Loucy (cell line): Measurements from ENCODE around the gene ZNF536.

Source experiments
- H2AFZ ChIP-seq: fragments of 200-600 bp; sonication (generic); 2 replicates; pipeline ENCODE4 v1.6.0; 2016; ENCODE audit warnings: antibody characterized with exemption, mild to moderate bottlenecking, low read length, moderate library complexity
- H3F3A ChIP-seq: fragments of 200-600 bp; 2 replicates; pipeline ENCODE4 v1.6.0; 2016; ENCODE audit warnings: antibody characterized with exemption, low read depth, mild to moderate bottlenecking
- H3K27me3 ChIP-seq: fragments of 200-600 bp; sonication (generic); 2 replicates; pipeline ENCODE4 v1.6.1; 2014; ENCODE audit warnings: low read length, mild to moderate bottlenecking; ENCODE audit not compliant: insufficient read depth, poor library complexity, severe bottlenecking
- H3K36me3 ChIP-seq: fragments of 200-600 bp; sonication (generic); 2 replicates; pipeline ENCODE4 v1.6.1; 2016; ENCODE audit warnings: low read length; ENCODE audit not compliant: insufficient read depth
- H3K4me1 ChIP-seq: fragments of 200-600 bp; sonication (generic); 2 replicates; pipeline ENCODE4 v1.5.1; 2014; ENCODE audit warnings: low read length, mild to moderate bottlenecking; ENCODE audit not compliant: insufficient read depth, poor library complexity, severe bottlenecking
- H3K4me2 ChIP-seq: fragments of 200-600 bp; sonication (generic); 2 replicates; pipeline ENCODE4 v1.6.0; 2014; ENCODE audit warnings: antibody characterized with exemption, low read length, low read depth, mild to moderate bottlenecking; ENCODE audit not compliant: poor library complexity, severe bottlenecking
- H3K4me3 ChIP-seq: fragments of 200-600 bp; sonication (generic); 2 replicates; pipeline ENCODE4 v1.5.1; 2014; ENCODE audit warnings: low read length, mild to moderate bottlenecking, mixed read lengths; ENCODE audit not compliant: poor library complexity, severe bottlenecking
- H3K79me2 ChIP-seq: fragments of 200-600 bp; sonication (generic); 2 replicates; pipeline ENCODE4 v1.6.1; 2014; ENCODE audit warnings: low read length; ENCODE audit not compliant: insufficient read depth
- H3K9ac ChIP-seq: fragments of 200-600 bp; sonication (generic); 2 replicates; pipeline ENCODE4 v1.6.0; 2014; ENCODE audit warnings: mild to moderate bottlenecking, low read depth, low read length, moderate library complexity; ENCODE audit not compliant: poor library complexity, severe bottlenecking
- H3K9me2 ChIP-seq: fragments of 200-600 bp; sonication (generic); replicated peaks from 2 replicates; pipeline ENCODE4 v1.6.1; 2016; ENCODE audit warnings: low read depth, low read length, mixed read lengths
- H3K9me3 ChIP-seq: fragments of 200-600 bp; sonication (generic); 2 replicates; pipeline ENCODE4 v1.6.1; 2014; ENCODE audit warnings: mild to moderate bottlenecking, antibody characterized with exemption, low read length, low read depth; ENCODE audit not compliant: insufficient read depth
- H4K20me1 ChIP-seq: fragments of 200-600 bp; sonication (generic); 2 replicates; pipeline ENCODE4 v1.6.0; 2014; ENCODE audit warnings: antibody characterized with exemption, low read length, mild to moderate bottlenecking; ENCODE audit not compliant: insufficient read depth, poor library complexity, severe bottlenecking
- CTCF ChIP-seq: fragments of 200-600 bp; sonication (generic); conservative IDR thresholded peaks from 2 replicates; pipeline ENCODE4 v1.5.1; 2014; ENCODE audit warnings: mild to moderate bottlenecking, antibody characterized with exemption, low read length
- EZH2phosphoT487 ChIP-seq: fragments of 200-600 bp; IDR thresholded peaks from 2 replicates; pipeline ENCODE4 v1.6.1; 2018; ENCODE audit warnings: antibody characterized with exemption, mild to moderate bottlenecking, moderate library complexity, borderline replicate concordance

The ZNF536 gene

GRCh38 chr19:30374539-30374864 lies 2.3 kb downstream of the ZNF536 start:
- Histone ChIP-seq H3K4me2 (no peak overlapping the region), H4K20me1 (no peaks in the 10 kb centered on the region), H3K9me3 (no peaks in the 10 kb centered on the region), H3K36me3 (no peaks in the 10 kb centered on the region), H3K79me2 (no peaks in the 10 kb centered on the region), H3K9me2 (no peaks in the 10 kb centered on the region), H3K4me1 (no peaks in the 10 kb centered on the region), H3K27me3 (no peaks in the 10 kb centered on the region), H2AFZ (no peak overlapping the region), H3K9ac (no peak overlapping the region), H3F3A (no peaks in the 10 kb centered on the region), H3K4me3 (no peak overlapping the region)
- no peak for TF ChIP-seq EZH2phosphoT487
- no peak for TF ChIP-seq CTCF

- Histone ChIP-seq H3K4me1 (no peaks in the 10 kb centered on the region), H3K4me2 (no peak overlapping the region), H3K36me3 (no peaks in the 10 kb centered on the region), H3K27me3 (no peaks in the 10 kb centered on the region), H4K20me1 (no peaks in the 10 kb centered on the region), H3K9me3 (no peaks in the 10 kb centered on the region), H3K9me2 (no peaks in the 10 kb centered on the region), H3K9ac (no peak overlapping the region), H3F3A (no peaks in the 10 kb centered on the region), H3K79me2 (no peaks in the 10 kb centered on the region), H2AFZ (no peak overlapping the region), H3K4me3 (no peak overlapping the region)
- TF ChIP-seq EZH2phosphoT487 = no peak
- TF ChIP-seq CTCF = no peak
These were observed 2.8 kb downstream of the ZNF536 start for GRCh38 chr19:30374865-30375552.

- TF ChIP-seq EZH2phosphoT487 (no peak), CTCF (no peak)
- Histone ChIP-seq H3K4me1 (no peaks in the 10 kb centered on the region), H3K9ac (no peak overlapping the region), H4K20me1 (no peaks in the 10 kb centered on the region), H2AFZ (no peak overlapping the region), H3K4me2 (no peak overlapping the region), H3K36me3 (no peaks in the 10 kb centered on the region), H3F3A (no peaks in the 10 kb centered on the region), H3K9me3 (no peaks in the 10 kb centered on the region), H3K4me3 (no peak overlapping the region), H3K27me3 (no peaks in the 10 kb centered on the region), H3K79me2 (no peaks in the 10 kb centered on the region), H3K9me2 (no peaks in the 10 kb centered on the region)
These were observed 3.4 kb downstream of the ZNF536 start for GRCh38 chr19:30375553-30376031.
